ENCODE results near the gene UGDH.
"Not testable (repeated sequence)": the region's sequence is repeated elsewhere in the genome, so short reads cannot be mapped to it uniquely, and the experiment has no call there.

GRCh38 chr4:39544080-39544479 is 16.8 kb upstream of the UGDH start:
- TF ChIP-seq CTCF (conservative IDR thresholded peaks at IDR 0.05; ENCODE audit: low read depth, low read length); EZH2 (IDR thresholded peaks at IDR 0.05; ENCODE audit: low read length, unreplicated experiment); EZH2phosphoT487 (IDR thresholded peaks at IDR 0.05; ENCODE audit: borderline replicate concordance, low read length): not testable (repeated sequence)

Measured in PC-3 (cell line).